ENCODE results near the gene VPS45. TPM values are rescaled to one million over a fixed set of nuclear protein-coding genes. Genes with fewer than 3 reads are reported as not detected.
"Not testable (repeated sequence)": the region's sequence is repeated elsewhere in the genome, so short reads cannot be mapped to it uniquely, and the experiment has no call there.

The VPS45 gene
- total and polyA plus RNA-seq, 3 donors from 2014 or later: 28.4 to 50.7 (median 50.3) TPM

DNA sequence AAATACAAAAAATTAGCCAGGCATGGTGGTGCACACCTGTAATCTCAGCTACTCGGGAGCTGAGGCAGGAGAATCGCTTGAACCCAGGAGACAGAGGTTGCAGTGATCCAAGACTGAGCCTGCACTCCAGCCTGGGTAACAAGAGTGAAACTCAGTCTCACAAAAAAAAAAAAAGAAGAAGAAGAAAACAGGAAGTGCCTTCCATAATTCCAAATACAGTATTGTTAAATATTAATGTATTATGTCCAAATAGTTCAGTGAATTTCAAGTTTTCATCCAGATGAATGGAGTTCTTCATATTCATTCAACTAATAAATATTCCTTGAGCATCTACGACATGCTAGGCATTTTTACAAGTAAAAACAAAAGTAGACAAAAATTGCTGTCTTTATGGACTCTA lies 115.5 kb downstream of the VPS45 start:
- no peaks in the 10 kb centered on the region for H3K36me3 ChIP-seq (ENCODE audit: low read depth, missing control alignments)
- TF ChIP-seq CTCF (IDR thresholded peaks at IDR 0.05) (no peak), POLR2A (IDR thresholded peaks at IDR 0.05) (no peak)
- no peak overlapping the region for H3K27ac ChIP-seq
- H3K4me1 ChIP-seq: no peaks in the 10 kb centered on the region
- H3K4me3 ChIP-seq: no peak overlapping the region
- no peak for DNase-seq
- intact Hi-C loops (cut with DNase I; ENCODE audit: low total_unique reads): no loop called here
- H3K9me3 ChIP-seq: no peaks in the 10 kb centered on the region
- WGBS, 2 donors: 90% methylated on average over 3 of the region's 3 CpGs
- H3K27me3 ChIP-seq: no peaks in the 10 kb centered on the region

DNA sequence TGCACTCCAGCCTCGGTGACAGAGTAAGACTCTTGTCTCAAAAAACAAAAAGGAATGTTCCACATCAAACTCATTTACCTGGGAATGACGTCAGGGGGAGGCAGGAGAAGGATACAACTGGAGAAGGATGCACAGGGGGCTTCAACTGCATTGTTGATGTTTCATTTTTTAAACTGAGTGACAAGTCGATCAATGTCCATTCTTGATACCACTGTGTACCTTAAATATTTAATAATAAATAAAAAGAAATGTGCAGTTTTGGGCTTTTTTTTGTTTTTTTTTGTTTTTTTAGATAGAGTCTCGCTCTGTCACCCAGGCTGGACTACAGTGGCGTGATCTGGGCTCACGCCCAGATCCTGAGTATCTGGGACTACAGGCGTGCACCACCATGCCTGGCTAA lies 117.9 kb downstream of the VPS45 start:
- no peak for DNase-seq
- H3K27ac ChIP-seq: no peak overlapping the region
- intact Hi-C loops (cut with DNase I; ENCODE audit: low total_unique reads): no loop called here
- H3K27me3 ChIP-seq: no peaks in the 10 kb centered on the region
- TF ChIP-seq CTCF (IDR thresholded peaks at IDR 0.05) (no peak), POLR2A (IDR thresholded peaks at IDR 0.05) (no peak)
- no peak overlapping the region for H3K4me3 ChIP-seq
- no peaks in the 10 kb centered on the region for H3K4me1 ChIP-seq
- 85 to 89% methylated on average over 7 of the region's 7 CpGs for WGBS, 2 donors
- H3K9me3 ChIP-seq: no peaks in the 10 kb centered on the region
- no peaks in the 10 kb centered on the region for H3K36me3 ChIP-seq (ENCODE audit: low read depth, missing control alignments)

DNA sequence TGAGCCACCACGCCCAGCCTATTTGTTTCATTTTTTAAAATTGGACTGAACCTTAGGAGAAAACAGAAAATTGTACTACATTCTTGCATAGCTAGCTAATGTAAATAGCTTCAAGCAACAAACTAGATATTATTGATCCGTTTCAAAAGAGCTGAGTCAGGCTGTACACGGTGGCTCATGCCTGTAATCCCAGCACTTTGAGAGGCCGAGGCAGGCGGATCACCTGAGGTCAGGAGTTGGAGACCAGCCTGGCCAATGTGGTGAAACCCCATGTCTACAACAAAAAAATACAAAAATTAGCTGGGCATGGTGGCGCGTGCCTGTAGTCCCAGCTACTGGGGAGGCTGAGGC lies 118.8 kb downstream of the VPS45 start:
- H3K27ac ChIP-seq; intact Hi-C loops (cut with DNase I; ENCODE audit: low total_unique reads); DNase-seq; H3K27me3 ChIP-seq; H3K9me3 ChIP-seq; H3K4me1 ChIP-seq; H3K4me3 ChIP-seq; H3K36me3 ChIP-seq (ENCODE audit: low read depth, missing control alignments): not testable (repeated sequence)
- WGBS, 2 donors: 81 to 90% methylated on average over 7 of the region's 7 CpGs

DNA sequence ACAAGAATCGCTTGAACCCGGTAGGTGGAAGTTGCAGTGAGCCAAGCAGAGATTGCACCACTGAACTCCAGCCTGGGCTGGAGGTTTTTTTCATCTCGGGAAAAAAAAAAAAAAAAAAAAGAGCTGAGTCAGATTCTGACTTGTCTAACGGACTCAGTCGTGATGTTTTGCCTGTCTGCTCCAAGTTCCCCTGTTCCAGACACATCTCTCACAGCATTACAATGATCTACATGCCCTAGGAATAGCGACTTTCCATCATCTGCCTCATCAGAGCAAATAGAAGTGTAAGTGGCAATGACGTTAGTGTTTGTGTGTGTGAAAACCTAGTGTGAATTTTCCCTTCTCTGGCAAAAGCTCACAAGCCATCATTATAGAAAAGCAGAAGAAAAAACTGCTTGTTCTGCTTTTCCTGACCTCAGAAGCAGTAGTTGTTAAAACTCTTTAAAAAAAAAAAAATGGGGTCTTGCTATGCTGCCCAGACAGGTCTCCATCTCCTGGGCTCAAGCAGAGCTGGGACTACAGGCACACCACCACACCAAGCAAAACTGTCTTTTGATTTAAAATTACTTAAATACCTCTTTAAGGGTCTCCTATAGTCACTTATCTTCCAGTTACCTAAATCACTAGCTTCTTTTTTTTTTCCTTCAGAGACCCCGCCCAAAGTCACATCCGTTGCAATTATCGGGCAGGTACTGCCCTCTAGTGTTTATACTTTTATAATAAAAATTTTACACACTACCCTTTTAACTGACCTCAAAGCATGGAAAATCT lies 119.4 kb downstream of the VPS45 start:
- WGBS, 2 donors: 44 to 53% methylated on average over 10 of the region's 10 CpGs
- Histone ChIP-seq H3K27ac (no peak overlapping the region), H3K36me3 (ENCODE audit: low read depth, missing control alignments) (no peaks in the 10 kb centered on the region), H3K9me3 (no peaks in the 10 kb centered on the region), H3K27me3 (no peaks in the 10 kb centered on the region), H3K4me3 (no peak overlapping the region), H3K4me1 (no peaks in the 10 kb centered on the region)
- DNase-seq: no peak
- TF ChIP-seq CTCF (IDR thresholded peaks at IDR 0.05): peak in 1 of 3 experiments; percentile 55
- no peak for TF ChIP-seq POLR2A (IDR thresholded peaks at IDR 0.05)
- intact Hi-C loops (cut with DNase I; ENCODE audit: low total_unique reads): no loop called here

DNA sequence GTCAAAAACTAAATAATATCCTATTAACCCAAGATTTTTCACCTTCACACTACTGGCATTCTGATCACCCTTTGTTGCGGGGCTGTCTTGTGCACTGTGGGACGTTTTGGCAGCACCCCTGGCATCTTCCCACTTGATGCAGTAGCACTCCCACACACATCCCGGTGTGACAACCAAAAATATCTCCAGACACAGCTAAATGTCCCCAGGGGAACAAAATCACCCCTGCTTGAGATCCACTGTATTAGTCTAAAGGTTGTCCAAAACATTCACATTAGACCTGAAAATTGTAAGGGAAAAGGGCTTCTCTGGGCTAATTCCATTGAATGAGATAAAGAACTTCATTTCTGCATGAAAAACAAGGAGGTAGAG lies 120.0 kb downstream of the VPS45 start:
- H3K27ac ChIP-seq: no peak overlapping the region
- H3K4me1 ChIP-seq: no peaks in the 10 kb centered on the region
- DNase-seq: no peak
- no peaks in the 10 kb centered on the region for H3K27me3 ChIP-seq
- intact Hi-C loops (cut with DNase I; ENCODE audit: low total_unique reads): no loop called here
- H3K36me3 ChIP-seq (ENCODE audit: low read depth, missing control alignments): no peaks in the 10 kb centered on the region
- TF ChIP-seq POLR2A (IDR thresholded peaks at IDR 0.05) (no peak), CTCF (IDR thresholded peaks at IDR 0.05) (peak in 1 of 3 experiments; percentile 7)
- no peak overlapping the region for H3K4me3 ChIP-seq
- 18 to 30% methylated on average over 3 of the region's 3 CpGs for WGBS, 2 donors
- H3K9me3 ChIP-seq: no peaks in the 10 kb centered on the region
